SK-N-SH (cell line): ENCODE data around the gene TMEM164. TPM values are rescaled to one million over a fixed set of nuclear protein-coding genes. Genes with fewer than 3 reads are reported as not detected.

ENCODE experiments used
- CTCF ChIA-PET: fragments of 300-600, 350-600 bp; formaldehyde crosslinking; extraction: SDS; loops from one replicate; lab custom pipeline; 2021; lab: Yijun Ruan, JAX
- POLR2A ChIA-PET: fragments of 350-600 bp; sonication (Branson Sonifier 250); formaldehyde crosslinking; extraction: SDS; loops from one replicate; lab custom pipeline; 2020; ENCODE audit warnings: antibody characterized with exemption, inconsistent platforms; lab: Yijun Ruan, JAX
- DNase-seq: peaks from one replicate; pipeline ENCODE4 v3.0.0; 2012
- H2AFZ ChIP-seq: fragments of 200-600 bp; sonication (generic); 2 replicates; pipeline ENCODE4 v1.8.1; 2016; ENCODE audit warnings: antibody characterized with exemption, mild to moderate bottlenecking, low read depth
- H3F3A ChIP-seq: fragments of 200-600 bp; sonication (generic); replicated peaks from 2 replicates; pipeline ENCODE3; 2016; ENCODE audit warnings: antibody characterized with exemption, mild to moderate bottlenecking; ENCODE audit not compliant: insufficient read depth
- H3K27ac ChIP-seq, 2 experiments: fragments of 200-500 bp in 1 of 2; fragments of 200-600 bp in 1 of 2; sonication (Bioruptor generic) in 1 of 2; sonication (generic), shearing (Covaris generic) in 1 of 2; 2 replicates each; pipeline versions ENCODE4 v1.5.1 to v1.6.1; 2014 to 2016; ENCODE audit warnings: low read depth in 2 of 2, inconsistent platforms in 1 of 2, low read length in 1 of 2, mild to moderate bottlenecking in 1 of 2, mixed read lengths in 1 of 2
- H3K27me3 ChIP-seq: fragments of 200-600 bp; sonication (generic), shearing (Covaris generic); 2 replicates; pipeline ENCODE4 v1.6.1; 2016; ENCODE audit warnings: mixed run types; ENCODE audit not compliant: insufficient read depth
- H3K36me3 ChIP-seq, 2 experiments: fragments of 200-500 bp in 1 of 2; fragments of 200-600 bp in 1 of 2; sonication (Bioruptor generic) in 1 of 2; sonication (generic) in 1 of 2; replicated peaks in 1 of 2; 2 replicates each; pipeline versions ENCODE3 to v1.5.1; 2014 to 2016; ENCODE audit warnings: low read length in 1 of 2, mild to moderate bottlenecking in 1 of 2; ENCODE audit not compliant: insufficient read depth in 2 of 2, control insufficient read depth in 1 of 2
- H3K4me1 ChIP-seq, 2 experiments: fragments of 200-500 bp in 1 of 2; fragments of 200-600 bp in 1 of 2; sonication (Bioruptor generic) in 1 of 2; sonication (generic), shearing (Covaris generic) in 1 of 2; 2 replicates each; pipeline versions ENCODE4 v1.5.1 to v1.6.1; 2014 to 2016; ENCODE audit warnings: low read depth in 1 of 2, low read length in 1 of 2, mixed run types in 1 of 2; ENCODE audit not compliant: insufficient read depth in 2 of 2, control insufficient read depth in 1 of 2
- H3K4me2 ChIP-seq: fragments of 200-600 bp; sonication (generic), shearing (Covaris generic); 2 replicates; pipeline ENCODE4 v1.6.1; 2017; ENCODE audit warnings: mixed run types
- H3K4me3 ChIP-seq, 2 experiments: fragments of 200-500 bp in 1 of 2; fragments of 200-600 bp in 1 of 2; sonication (Bioruptor generic) in 1 of 2; sonication (generic), shearing (Covaris generic) in 1 of 2; 2 replicates each; pipeline versions ENCODE4 v1.5.1 to v1.8.1; 2014 to 2016; ENCODE audit warnings: low read depth in 2 of 2, inconsistent platforms in 1 of 2, low read length in 1 of 2, mild to moderate bottlenecking in 1 of 2, mixed read lengths in 1 of 2, moderate library complexity in 1 of 2
- H3K79me2 ChIP-seq: fragments of 200-600 bp; sonication (generic); 2 replicates; pipeline ENCODE4 v1.8.1; 2017; ENCODE audit warnings: mild to moderate bottlenecking; ENCODE audit not compliant: insufficient read depth
- H3K9ac ChIP-seq: fragments of 200-600 bp; sonication (generic); 2 replicates; pipeline ENCODE4 v1.6.1; 2017; ENCODE audit warnings: mixed run types
- H3K9me2 ChIP-seq: fragments of 200-600 bp; sonication (generic); 2 replicates; pipeline ENCODE4 v1.6.1; 2017; ENCODE audit warnings: mixed run types
- H3K9me3 ChIP-seq: fragments of 200-600 bp; sonication (generic); 2 replicates; pipeline ENCODE4 v1.6.1; 2017; ENCODE audit warnings: mixed run types, mild to moderate bottlenecking, moderate library complexity
- H4K20me1 ChIP-seq: fragments of 200-600 bp; sonication (generic); 2 replicates; pipeline ENCODE4 v1.6.1; 2017; ENCODE audit warnings: mild to moderate bottlenecking, mixed run types; ENCODE audit not compliant: insufficient read depth
- CHD2 ChIP-seq: fragments of 150-350 bp; IDR thresholded peaks from 2 replicates; pipeline ENCODE4 v1.6.1; 2018; ENCODE audit warnings: low read length; ENCODE audit not compliant: partially characterized antibody
- ELF1 ChIP-seq: IDR thresholded peaks from 2 replicates; pipeline ENCODE4 v1.4.0; 2012
- FOSL2 ChIP-seq: IDR thresholded peaks from 2 replicates; pipeline ENCODE4 v1.4.0; 2012; ENCODE audit warnings: low read depth, mild to moderate bottlenecking, moderate library complexity, borderline replicate concordance
- FOXJ3 ChIP-seq: sonication (generic); formaldehyde crosslinking; IDR thresholded peaks from 2 replicates; pipeline ENCODE4 v1.5.1; 2020; ENCODE audit warnings: mild to moderate bottlenecking, missing genetic modification reagents
- GABPA ChIP-seq: IDR thresholded peaks from 2 replicates; pipeline ENCODE4 v1.4.0; 2012; ENCODE audit warnings: low read depth, mild to moderate bottlenecking
- GATA2 ChIP-seq: sonication (generic); formaldehyde crosslinking; IDR thresholded peaks from 2 replicates; pipeline ENCODE4 v1.5.0; 2020; ENCODE audit warnings: mild to moderate bottlenecking, missing genetic modification reagents
- MEF2A ChIP-seq: IDR thresholded peaks from 2 replicates; pipeline ENCODE4 v1.4.0; 2012; ENCODE audit warnings: low read depth, borderline replicate concordance
- MXI1 ChIP-seq: IDR thresholded peaks from 2 replicates; pipeline ENCODE4 v1.6.1; 2012; ENCODE audit warnings: mild to moderate bottlenecking, low read depth, low read length, improper control_type of control experiment
- NFIC ChIP-seq: IDR thresholded peaks from 2 replicates; pipeline ENCODE4 v1.4.0; 2012; ENCODE audit warnings: borderline replicate concordance
- POLR2AphosphoS5 ChIP-seq: IDR thresholded peaks from 2 replicates; pipeline ENCODE4 v1.6.1; 2012; ENCODE audit warnings: low read depth, low read length
- RFX5 ChIP-seq: IDR thresholded peaks from 2 replicates; pipeline ENCODE4 v1.6.1; 2012; ENCODE audit warnings: mild to moderate bottlenecking, improper control_type of control experiment, low read length
- SMC3 ChIP-seq: IDR thresholded peaks from 2 replicates; pipeline ENCODE4 v1.6.1; 2012; ENCODE audit warnings: low read depth, low read length, improper control_type of control experiment
- TCF12 ChIP-seq: IDR thresholded peaks from 2 replicates; pipeline ENCODE4 v1.4.0; 2012
- YY1 ChIP-seq: IDR thresholded peaks from 2 replicates; pipeline ENCODE4 v1.4.0; 2012; ENCODE audit warnings: low read depth, mild to moderate bottlenecking
- polyA plus RNA-seq, 3 experiments: library from polyadenylated mRNA; depleted of rRNA; stranded (reverse); fragments of >200 nt; gene quantifications; 2 replicates each; pipeline ENCODE4 v1.2.3, GENCODE V29; 2012
- TF ChIP-seq, protein P1 (sequence below): fragments of 150-350 bp; IDR thresholded peaks from 2 replicates; pipeline ENCODE4 v1.6.1; 2017; ENCODE audit warnings: antibody characterized with exemption, low read length, low read depth, borderline replicate concordance
- TF ChIP-seq, protein P2 (sequence below): fragments of 200-600 bp; sonication (generic); IDR thresholded peaks from 2 replicates; pipeline ENCODE4 v1.6.1; 2017; ENCODE audit warnings: antibody characterized with exemption, mild to moderate bottlenecking, moderate library complexity
- TF ChIP-seq, protein P3 (sequence below): fragments of 150-350 bp; IDR thresholded peaks from 2 replicates; pipeline ENCODE4 v1.6.1; 2016; ENCODE audit warnings: mild to moderate bottlenecking, low read depth, low read length
- TF ChIP-seq, protein P4 (sequence below): IDR thresholded peaks from 2 replicates; pipeline ENCODE4; 2012

The TMEM164 gene
- polyA plus RNA-seq, 1 of the 3 experiments (the other 2 are of a cell fraction), result 11.9 TPM

DNA sequence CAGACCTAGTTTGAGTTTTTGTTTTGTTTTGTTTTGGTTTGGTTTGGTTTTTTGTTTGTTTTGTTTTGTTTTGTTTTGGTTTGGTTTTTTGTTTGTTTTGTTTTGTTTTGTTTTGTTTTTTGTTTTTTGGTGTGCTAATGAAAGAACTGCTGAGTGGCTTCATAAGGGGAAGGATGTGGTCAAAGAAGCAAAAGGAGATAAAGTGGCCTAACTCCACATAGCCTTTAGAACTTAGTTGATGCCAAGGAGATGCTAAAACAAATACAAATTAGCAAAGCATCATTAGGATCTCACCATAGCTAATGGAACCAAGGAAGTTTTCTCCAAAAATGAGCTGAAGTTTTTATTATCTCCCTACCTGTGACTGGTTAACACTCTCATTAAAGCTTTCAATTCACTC lies 44.6 kb upstream of the TMEM164 start (continued):
- TF ChIP-seq TCF12 (no peak), ELF1 (no peak), YY1 (no peak), MXI1 (no peak)
- TF ChIP-seq, protein P1, sequence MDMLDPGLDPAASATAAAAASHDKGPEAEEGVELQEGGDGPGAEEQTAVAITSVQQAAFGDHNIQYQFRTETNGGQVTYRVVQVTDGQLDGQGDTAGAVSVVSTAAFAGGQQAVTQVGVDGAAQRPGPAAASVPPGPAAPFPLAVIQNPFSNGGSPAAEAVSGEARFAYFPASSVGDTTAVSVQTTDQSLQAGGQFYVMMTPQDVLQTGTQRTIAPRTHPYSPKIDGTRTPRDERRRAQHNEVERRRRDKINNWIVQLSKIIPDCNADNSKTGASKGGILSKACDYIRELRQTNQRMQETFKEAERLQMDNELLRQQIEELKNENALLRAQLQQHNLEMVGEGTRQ, result no peak
- TF ChIP-seq, all 33 proteins: peak for 0

DNA sequence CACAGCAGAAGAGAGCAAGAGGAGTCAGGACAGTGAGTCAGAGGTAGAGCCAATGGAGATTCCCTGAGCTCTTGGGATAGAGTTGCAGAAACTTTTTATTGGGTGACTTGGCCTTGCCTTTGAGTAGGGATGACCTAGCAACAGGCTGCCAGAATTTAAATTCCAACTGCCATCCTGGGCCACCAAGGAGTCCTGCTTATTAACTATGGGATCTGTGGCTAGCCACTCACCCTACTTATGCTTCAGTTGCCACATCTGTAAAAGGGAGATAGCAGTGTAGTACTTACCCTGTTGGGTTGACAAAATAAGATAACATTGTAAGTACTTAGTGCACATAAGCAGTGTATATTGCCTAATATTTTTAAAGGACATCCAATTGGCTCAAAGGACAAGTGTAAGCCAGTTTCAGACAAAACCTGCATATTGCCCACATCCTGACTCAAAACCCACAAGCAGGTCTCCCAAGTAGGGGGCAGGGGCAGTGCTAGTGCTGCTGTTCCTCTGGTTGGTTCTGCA lies 43.5 kb upstream of the TMEM164 start:
- no peaks in the 10 kb centered on the region for H3K4me1 ChIP-seq
- TF ChIP-seq, protein P2, sequence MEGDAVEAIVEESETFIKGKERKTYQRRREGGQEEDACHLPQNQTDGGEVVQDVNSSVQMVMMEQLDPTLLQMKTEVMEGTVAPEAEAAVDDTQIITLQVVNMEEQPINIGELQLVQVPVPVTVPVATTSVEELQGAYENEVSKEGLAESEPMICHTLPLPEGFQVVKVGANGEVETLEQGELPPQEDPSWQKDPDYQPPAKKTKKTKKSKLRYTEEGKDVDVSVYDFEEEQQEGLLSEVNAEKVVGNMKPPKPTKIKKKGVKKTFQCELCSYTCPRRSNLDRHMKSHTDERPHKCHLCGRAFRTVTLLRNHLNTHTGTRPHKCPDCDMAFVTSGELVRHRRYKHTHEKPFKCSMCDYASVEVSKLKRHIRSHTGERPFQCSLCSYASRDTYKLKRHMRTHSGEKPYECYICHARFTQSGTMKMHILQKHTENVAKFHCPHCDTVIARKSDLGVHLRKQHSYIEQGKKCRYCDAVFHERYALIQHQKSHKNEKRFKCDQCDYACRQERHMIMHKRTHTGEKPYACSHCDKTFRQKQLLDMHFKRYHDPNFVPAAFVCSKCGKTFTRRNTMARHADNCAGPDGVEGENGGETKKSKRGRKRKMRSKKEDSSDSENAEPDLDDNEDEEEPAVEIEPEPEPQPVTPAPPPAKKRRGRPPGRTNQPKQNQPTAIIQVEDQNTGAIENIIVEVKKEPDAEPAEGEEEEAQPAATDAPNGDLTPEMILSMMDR, result no peak
- TF ChIP-seq SMC3 (no peak), MXI1 (no peak), CHD2 (no peak), MEF2A (no peak), FOXJ3 (no peak), ELF1 (no peak), GATA2 (CRISPR knock-in tag) (no peak), GABPA (no peak), RFX5 (no peak), NFIC (no peak), POLR2AphosphoS5 (no peak), FOSL2 (no peak)
- TF ChIP-seq, protein P3, sequence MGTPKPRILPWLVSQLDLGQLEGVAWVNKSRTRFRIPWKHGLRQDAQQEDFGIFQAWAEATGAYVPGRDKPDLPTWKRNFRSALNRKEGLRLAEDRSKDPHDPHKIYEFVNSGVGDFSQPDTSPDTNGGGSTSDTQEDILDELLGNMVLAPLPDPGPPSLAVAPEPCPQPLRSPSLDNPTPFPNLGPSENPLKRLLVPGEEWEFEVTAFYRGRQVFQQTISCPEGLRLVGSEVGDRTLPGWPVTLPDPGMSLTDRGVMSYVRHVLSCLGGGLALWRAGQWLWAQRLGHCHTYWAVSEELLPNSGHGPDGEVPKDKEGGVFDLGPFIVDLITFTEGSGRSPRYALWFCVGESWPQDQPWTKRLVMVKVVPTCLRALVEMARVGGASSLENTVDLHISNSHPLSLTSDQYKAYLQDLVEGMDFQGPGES, result no peak
- TF ChIP-seq, protein P4, sequence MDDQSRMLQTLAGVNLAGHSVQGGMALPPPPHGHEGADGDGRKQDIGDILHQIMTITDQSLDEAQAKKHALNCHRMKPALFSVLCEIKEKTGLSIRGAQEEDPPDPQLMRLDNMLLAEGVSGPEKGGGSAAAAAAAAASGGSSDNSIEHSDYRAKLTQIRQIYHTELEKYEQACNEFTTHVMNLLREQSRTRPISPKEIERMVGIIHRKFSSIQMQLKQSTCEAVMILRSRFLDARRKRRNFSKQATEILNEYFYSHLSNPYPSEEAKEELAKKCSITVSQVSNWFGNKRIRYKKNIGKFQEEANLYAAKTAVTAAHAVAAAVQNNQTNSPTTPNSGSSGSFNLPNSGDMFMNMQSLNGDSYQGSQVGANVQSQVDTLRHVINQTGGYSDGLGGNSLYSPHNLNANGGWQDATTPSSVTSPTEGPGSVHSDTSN, result no peak
- TF ChIP-seq, protein P1, result no peak
- no peak overlapping the region for H3K4me3 ChIP-seq
- H3K4me2 ChIP-seq, result no peak overlapping the region
- no peaks in the 10 kb centered on the region for H4K20me1 ChIP-seq
- ChIA-PET POLR2A (no interaction called here), CTCF (interaction anchor here (1.7 kb wide), 1 partner anchor 17 kb away, joined by 4 read pairs; no protein-coding TSS in a partner anchor)
- DNase-seq, result no peak
- H3K9ac ChIP-seq, result no peak overlapping the region
- no peaks in the 10 kb centered on the region for H3K9me2 ChIP-seq
- no peak overlapping the region for H2AFZ ChIP-seq
- no peaks in the 10 kb centered on the region for H3K9me3 ChIP-seq
- no peaks in the 10 kb centered on the region for H3K27me3 ChIP-seq
- no peaks in the 10 kb centered on the region for H3F3A ChIP-seq
- no peaks in the 10 kb centered on the region for H3K79me2 ChIP-seq
- no peak overlapping the region for H3K27ac ChIP-seq
- H3K36me3 ChIP-seq, result no peaks in the 10 kb centered on the region
